NCI-H460 (cell line): Measurements from ENCODE around the gene VWCE. TPM values are rescaled to one million over a fixed set of nuclear protein-coding genes. Genes with fewer than 3 reads are reported as not detected.

Experiments used
- DNase-seq: peaks from one replicate; pipeline ENCODE4 v3.0.0-alpha.2; 2016; ENCODE audit warnings: low read depth; ENCODE audit errors: extremely low read depth
- total RNA-seq: library from RNA; depleted of rRNA; stranded (reverse); fragments of >200 nt; shearing (Covaris generic); gene quantifications from 2 replicates; pipeline ENCODE4 v1.2.3, GENCODE V29; 2014

VWCE gene
- total RNA-seq, 1 experiment from 2014 or later, result 0.30 TPM

- DNase-seq, result no peak
Observed at GRCh38 chr11:61331651-61332050, 36.5 kb upstream of the VWCE start.

- no peak for DNase-seq
Observed at GRCh38 chr11:61329871-61330270, 34.8 kb upstream of the VWCE start.

GRCh38 chr11:61328351-61328750, 33.2 kb upstream of the VWCE start:
- no peak for DNase-seq

- no peak for DNase-seq
Observed at GRCh38 chr11:61327669-61328071, 32.6 kb upstream of the VWCE start.

- no peak for DNase-seq
Observed at GRCh38 chr11:61325649-61326414, 30.7 kb upstream of the VWCE start.

GRCh38 chr11:61315260-61315659, 20.1 kb upstream of the VWCE start:
- no peak for DNase-seq

GRCh38 chr11:61310749-61311148, 15.6 kb upstream of the VWCE start:
- no peak for DNase-seq

- no peak for DNase-seq
Observed at GRCh38 chr11:61309739-61310138, 14.6 kb upstream of the VWCE start.

- DNase-seq, result no peak
Observed at GRCh38 chr11:61309141-61309540, 14.0 kb upstream of the VWCE start.

GRCh38 chr11:61307354-61307753, 12.2 kb upstream of the VWCE start:
- no peak for DNase-seq

- DNase-seq, result no peak
Observed at GRCh38 chr11:61306221-61306620, 11.1 kb upstream of the VWCE start.

GRCh38 chr11:61305417-61305816, 10.3 kb upstream of the VWCE start:
- DNase-seq, result no peak

- DNase-seq, result no peak
Observed at GRCh38 chr11:61303725-61304124, 8.6 kb upstream of the VWCE start.

GRCh38 chr11:61302550-61302949, 7.4 kb upstream of the VWCE start:
- DNase-seq, result no peak

GRCh38 chr11:61298663-61299244, 3.6 kb upstream of the VWCE start:
- no peak for DNase-seq

GRCh38 chr11:61297746-61298145, 2.6 kb upstream of the VWCE start:
- DNase-seq, result no peak

- DNase-seq, result no peak
Observed at GRCh38 chr11:61297341-61297740, 2.2 kb upstream of the VWCE start.

GRCh38 chr11:61295596-61295926, 445 bp upstream of the VWCE start:
- no peak for DNase-seq

GRCh38 chr11:61293867-61294716, 1.0 kb downstream of the VWCE start:
- no peak for DNase-seq

GRCh38 chr11:61292356-61292755, 2.8 kb downstream of the VWCE start:
- no peak for DNase-seq

- DNase-seq, result no peak
Observed at GRCh38 chr11:61290905-61291690, 4.0 kb downstream of the VWCE start.
